GM18519 (cell line): ENCODE measurements around the gene PLXDC2.

Experiments
- ATAC-seq: cut with Tn5 transposase; IDR thresholded peaks from one replicate; pipeline ENCODE4 v1.9.1; 2021; ENCODE audit warnings: mild to moderate bottlenecking, moderate library complexity; ENCODE audit not compliant: unreplicated experiment, low FRiP score

Gene PLXDC2

DNA sequence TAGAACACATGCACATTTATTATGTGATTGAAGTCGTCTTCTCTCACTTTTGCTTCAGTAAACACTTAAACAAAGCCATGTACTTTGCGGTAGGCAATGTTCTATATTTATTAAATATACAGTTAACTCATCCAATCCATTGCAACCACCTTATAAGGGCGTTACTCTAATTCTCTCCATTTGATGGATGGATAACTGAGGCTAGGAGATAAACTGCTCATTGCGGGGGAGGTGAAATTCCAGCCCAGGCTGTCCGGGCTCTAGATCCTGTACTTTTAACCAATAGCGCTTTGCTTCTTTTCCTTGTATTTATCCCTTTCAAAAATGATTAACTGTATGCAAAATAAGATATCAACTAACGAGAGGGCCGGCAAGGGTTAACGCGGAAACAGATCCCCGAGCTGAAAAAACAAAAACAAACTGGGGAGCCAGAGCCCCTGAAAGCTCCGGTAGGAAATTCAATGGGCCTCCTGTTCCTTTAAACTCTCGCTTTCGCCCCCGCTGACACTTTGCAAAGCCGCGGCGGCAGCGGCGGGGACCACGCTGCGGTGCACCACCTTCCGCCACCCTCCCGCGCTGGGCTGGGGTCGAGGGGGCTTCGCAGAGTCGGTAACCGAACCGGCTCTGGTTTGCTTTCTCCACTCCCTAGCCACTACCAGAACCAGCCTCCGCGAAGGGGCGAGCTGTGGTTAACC, 1.0 kb upstream of the PLXDC2 start:
- no peak for ATAC-seq

DNA sequence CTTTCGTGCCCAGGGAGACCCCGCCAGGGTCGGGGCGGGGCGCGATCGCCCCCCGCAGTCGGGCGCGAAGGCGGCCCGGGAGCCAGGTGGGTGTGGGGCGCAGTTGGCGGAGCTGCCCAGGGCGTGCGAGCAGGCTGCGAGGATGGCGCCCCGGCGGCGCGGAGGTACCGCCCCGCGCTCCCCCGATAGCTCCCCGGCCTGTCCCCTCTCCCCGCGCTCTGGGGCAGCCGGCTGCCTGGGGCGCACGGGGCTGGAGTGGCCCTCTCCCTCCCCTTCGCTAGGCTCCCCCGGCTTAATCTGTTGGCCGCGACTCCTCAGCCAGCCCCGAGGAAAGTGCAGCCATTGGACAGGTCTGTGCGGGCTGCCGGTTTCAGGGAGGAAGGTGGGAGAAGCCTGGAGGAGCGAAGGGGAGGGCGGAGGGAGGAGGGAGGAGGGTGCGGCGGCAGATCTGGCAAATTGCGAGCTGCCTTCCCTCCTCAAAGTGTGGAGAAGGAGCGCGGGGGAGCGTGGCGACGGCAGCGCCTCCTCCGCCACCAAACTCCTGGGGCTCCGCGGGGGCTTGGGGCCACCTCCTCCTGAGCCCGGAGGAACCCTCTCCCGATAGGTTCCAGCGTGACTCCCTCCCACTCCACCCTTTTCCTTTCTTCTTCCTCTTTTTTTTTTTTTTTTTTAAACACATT, 361 bp upstream of the PLXDC2 start:
- no peak for ATAC-seq

- ATAC-seq, result no peak
Measured at GRCh38 chr10:19817231-19817933, 1.1 kb downstream of the PLXDC2 start.

- no peak for ATAC-seq
Measured at GRCh38 chr10:19818876-19819275, 2.6 kb downstream of the PLXDC2 start.

DNA sequence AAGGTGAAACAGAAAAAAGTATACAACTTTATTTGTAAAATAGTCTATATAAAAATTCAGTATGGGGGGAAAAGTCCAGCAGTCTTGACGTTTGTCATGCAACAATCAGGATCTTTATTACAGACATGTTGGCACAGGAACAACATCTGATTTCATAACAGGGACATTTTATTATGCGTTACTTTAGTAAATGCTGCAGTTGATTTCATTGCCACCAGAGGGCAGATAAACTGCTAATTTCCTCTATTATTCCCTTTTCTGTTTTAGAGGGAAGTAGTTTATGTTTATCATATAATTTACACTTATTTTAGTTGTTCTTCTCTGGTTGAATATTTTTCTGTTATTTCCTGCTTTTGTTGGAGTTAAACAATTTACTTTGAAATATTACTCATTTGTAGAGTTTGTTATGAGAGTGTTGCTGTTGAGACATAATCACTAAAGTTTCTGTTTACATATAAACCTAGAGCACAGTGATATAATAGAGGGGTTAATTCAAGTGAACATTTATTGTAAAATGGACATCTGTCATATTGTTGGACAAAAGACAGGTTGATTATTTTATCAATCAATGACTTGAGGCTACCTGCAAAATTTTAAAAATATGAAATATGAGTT, 3.3 kb downstream of the PLXDC2 start:
- ATAC-seq, result no peak

- no peak for ATAC-seq
Measured at GRCh38 chr10:19824381-19825342, 8.4 kb downstream of the PLXDC2 start.

DNA sequence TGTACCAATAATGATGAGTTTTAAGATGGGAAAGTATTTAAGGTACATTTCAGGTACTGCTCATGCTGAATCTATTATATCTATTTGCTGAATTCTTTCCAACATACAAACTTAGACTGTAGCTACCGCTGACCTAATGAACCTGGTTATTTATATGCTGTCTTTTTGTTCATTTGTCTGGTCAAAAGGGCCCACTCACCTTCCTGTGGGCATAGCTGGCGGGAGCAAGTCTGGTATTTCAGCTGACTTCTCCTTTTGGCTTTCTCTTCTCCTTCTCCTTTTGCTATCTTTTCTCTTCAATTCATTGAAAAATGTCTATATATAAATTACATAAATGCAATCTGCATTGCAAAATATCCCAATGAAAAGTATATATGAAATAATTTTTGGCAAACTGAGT, 9.5 kb downstream of the PLXDC2 start:
- no peak for ATAC-seq

- no peak for ATAC-seq
Measured at GRCh38 chr10:19826712-19827111, 10.5 kb downstream of the PLXDC2 start.

- no peak for ATAC-seq
Measured at GRCh38 chr10:19828278-19829049, 12.2 kb downstream of the PLXDC2 start.

- no peak for ATAC-seq
Measured at GRCh38 chr10:19832699-19833098, 16.5 kb downstream of the PLXDC2 start.

DNA sequence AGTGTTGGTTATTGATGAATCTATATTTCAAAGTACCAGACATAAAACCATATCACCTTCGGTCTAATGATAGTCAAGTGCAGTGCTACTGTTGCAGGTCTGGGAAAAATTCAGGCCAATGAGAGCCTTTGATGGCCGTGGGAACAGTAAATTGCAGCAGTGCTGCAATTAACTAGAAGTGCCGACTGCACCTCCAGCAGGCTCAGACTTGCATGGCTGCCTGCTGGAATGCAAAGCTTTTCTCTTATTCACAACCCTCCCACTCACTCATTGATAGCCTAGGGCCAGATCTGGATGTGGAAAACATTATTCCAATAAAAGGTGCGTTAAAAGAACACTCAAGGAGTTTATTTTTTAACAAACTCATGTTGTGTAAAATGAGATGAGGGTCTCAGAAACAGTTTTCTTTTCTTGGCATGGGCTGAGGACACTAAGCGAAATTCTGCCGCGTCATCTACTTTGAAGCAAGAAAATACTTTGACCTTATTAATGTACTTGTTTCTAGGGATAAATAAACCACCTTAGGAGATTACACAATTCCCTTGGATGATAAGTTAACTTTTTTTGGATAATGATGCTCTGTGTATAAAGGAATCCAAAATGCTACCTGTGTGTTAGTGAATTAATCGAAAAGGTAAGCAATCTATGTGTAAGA, 17.1 kb downstream of the PLXDC2 start:
- no peak for ATAC-seq

GRCh38 chr10:19835952-19836351, 19.7 kb downstream of the PLXDC2 start:
- no peak for ATAC-seq

DNA sequence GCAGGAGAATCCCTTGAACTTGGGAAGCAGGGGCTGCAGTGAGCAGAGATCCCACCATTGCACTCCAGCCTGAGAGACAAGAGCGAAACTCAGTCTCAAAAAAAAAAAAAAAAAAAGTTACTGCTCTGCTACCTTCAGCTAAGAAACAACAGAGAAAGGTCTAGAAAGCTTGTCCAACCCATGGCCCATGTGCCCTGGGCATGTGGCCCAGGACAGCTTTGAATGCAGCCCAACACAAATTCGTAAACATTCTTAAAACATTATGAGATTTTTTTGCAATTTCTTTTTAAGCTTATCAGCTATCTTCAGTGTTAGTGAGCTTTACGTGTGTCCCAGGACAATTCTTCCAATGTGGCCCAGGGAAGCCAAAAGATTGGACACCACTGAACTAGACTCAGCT, 22.9 kb downstream of the PLXDC2 start:
- no peak for ATAC-seq

DNA sequence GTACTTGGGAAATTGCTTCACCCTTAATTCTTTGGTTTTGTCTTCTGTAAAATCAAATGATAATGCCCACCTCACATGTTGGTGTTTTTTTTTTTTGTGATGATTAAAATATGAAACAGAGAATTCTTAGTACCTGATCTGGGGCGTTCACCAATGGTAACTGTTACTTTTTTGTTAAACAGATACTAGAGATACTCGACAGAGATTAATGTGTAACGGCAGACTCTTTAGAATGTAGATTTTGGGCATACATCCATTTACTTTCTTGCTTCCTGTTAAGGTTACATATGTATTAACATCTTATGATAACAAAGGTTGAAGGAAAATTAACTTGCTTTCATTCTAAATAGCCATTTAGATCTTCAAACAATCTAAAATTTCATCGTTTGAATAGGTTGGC, 23.3 kb downstream of the PLXDC2 start:
- ATAC-seq, result no peak

- no peak for ATAC-seq
Measured at GRCh38 chr10:19840776-19841175, 24.5 kb downstream of the PLXDC2 start.

DNA sequence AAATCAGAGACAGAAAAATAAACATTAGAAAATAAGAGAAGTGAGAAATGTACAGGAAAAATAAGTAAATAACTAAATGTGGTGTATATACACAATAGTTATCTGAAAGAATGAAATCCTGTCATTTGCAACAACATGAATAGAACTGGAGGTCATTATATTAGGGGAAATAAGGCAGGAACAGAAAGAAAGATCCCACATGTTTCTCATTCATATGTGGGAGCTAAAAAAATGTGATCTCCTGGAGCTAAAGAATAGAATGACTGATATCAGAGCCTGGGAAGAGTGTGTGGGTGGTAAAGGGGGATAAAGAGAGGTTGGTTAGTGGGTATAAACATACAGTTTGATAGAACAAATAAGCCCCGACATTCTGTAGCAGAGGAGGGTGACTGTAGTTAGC, 27.3 kb downstream of the PLXDC2 start:
- no peak for ATAC-seq

GRCh38 chr10:19845503-19846368, 29.5 kb downstream of the PLXDC2 start:
- no peak for ATAC-seq

- ATAC-seq, result no peak
Measured at GRCh38 chr10:19847321-19847720, 31.1 kb downstream of the PLXDC2 start.
